NCI-H2196 (cell line): ENCODE data around the gene PPIF.
A peak's percentile ranks its signal among the peaks of the same experiment; 100 is the strongest.

ENCODE experiments used
- DNase-seq: peaks from one replicate; lab custom pipeline; 2025; ENCODE audit not compliant: unreplicated experiment; lab: John Stamatoyannopoulos, UW

Gene PPIF

GRCh38 chr10:79399223-79399831 lies 52.1 kb downstream of the PPIF start:
- no peak for DNase-seq

- DNase-seq = peak; percentile 2
Observed at GRCh38 chr10:79400146-79401004, 53.1 kb downstream of the PPIF start.

DNA sequence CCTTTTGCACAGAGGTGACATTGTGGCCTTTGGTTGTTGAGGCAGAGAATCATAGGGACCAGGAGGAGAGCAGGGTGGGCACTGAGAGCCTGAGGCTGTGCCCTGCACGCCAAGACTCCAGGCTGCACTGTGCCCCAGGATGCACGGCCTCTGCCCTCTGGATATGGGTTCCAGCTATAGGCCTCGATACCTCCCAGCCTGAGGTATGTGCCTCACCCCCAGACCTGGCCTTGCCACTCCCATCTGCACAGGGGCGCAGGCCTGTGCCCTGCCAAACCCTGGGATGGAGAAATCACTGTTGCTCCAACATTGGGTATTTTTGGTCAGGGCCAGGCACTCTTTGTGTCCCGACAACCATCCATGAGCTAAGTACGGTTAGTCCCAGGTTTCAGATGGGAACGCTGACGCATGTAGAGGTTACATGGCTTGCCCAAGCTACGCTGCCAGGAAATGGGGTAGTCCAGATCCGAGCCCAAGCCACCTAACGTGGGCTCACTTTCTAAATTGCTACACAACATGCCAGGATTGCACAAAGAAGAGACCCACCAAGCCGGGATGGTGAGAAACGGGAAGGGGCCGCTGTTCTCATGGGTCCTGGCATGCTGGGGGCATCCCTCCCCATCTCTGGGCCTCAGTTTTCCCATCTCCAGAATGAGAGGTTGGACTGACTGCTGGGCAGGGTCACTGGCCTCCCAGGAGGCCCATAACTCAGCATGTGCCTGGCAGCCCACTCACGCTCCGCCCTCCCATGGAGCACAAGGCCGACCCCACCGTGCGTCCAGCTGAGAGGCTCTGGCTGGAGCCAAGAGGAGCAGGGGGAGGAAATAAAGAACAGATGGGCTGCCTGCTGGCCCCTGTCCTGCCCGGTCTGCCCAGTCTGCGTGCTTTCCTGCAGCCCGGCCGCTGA lies 54.0 kb downstream of the PPIF start:
- DNase-seq = no peak

DNA sequence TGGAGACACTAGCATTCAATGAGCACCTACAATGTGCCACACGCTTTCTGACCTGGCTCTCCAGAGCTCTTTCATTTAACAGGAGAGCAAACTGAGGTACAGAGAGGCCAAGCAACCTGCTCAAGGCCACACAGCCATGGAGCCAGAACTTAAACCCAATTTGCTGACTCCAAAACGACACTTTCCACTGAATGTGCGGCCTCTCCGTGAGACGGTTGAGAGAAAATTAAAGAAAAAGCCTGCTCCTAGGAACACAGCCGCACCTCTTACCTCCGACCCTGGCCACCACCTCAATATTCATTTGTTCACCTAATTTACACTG lies 55.3 kb downstream of the PPIF start:
- no peak for DNase-seq

- no peak for DNase-seq
Observed at GRCh38 chr10:79402951-79403350, 55.7 kb downstream of the PPIF start.

DNA sequence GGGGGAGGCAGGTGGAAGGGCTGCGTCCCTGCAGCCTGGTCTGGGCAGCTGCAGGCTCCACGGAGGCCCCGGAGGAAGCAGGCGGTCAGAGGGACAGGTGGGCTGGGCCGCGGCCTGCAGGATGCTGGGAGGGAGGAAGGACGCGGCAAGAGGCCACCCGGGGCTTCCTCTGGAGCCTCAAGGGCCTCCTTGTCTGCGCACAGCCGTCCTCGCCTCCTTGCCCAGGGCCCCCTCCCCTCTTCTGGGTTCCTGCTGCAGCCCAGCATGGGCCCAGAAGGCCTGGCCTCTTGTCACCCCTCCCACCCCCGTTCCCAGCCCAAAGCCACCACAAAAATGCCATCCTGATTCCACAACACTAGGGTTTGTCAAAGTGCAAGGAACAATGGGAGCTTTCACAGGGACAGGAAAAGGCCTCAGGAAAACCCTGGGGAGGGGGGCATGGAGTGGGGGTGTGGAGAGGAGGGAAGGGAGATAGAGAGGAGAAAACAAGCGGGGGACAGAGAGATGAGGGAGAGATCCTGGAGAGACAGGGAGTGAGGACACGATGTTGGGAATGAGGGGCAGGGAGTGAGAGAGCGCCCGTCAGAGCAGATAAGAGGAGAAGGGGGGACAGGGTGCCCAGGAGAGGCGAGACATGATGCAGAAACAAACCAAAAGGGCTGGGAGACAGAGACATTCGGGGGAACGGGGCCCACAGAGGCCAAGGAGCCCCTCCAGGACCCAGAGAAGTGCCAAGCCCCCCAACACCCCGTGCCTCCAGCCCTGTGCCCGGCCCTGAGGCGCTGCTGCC lies 56.4 kb downstream of the PPIF start:
- no peak for DNase-seq

DNA sequence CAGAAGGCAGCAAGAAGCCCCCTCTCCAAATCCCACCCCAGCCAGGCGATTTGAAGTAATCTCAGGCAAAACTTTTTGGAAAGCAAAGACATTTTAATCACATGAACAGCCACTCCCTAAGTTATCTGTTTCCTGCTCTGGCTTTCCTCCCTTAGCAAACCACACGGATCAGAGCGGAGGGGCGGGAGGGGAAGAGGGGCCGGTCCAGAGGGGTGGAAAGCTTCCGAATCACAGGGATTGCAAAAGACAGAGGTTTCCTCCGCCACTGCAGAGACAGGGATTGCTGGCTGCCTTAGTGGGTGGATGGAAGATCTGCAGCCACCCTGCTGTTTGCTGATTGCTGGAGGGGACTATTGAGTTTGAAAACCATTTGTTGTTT lies 57.0 kb downstream of the PPIF start:
- no peak for DNase-seq

DNA sequence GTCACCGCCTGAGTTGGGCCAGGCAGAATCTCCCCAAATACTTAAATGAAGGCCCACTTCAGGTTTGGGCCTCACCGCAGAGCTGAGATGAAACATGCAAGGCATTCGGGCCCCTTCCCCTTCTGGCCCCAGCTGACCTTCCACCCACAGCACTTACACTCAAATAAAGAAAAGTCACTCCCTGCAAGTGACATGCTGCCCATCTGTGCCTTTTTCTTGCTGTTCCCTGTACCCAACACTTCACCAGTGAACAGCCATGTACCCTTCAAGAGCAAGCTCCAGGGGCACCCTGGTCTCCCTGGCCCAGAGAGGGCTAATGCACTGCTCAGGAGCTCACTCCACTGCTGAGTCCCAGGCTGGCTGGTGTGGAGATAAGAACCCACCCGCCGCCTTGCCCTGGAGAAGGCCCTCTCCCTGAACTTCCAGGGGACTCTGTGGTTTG lies 57.4 kb downstream of the PPIF start:
- DNase-seq = no peak
